K562 (cell line): Measurements from ENCODE around the gene PUM1. TPM values are rescaled to one million over a fixed set of nuclear protein-coding genes. Genes with fewer than 3 reads are reported as not detected.

Source experiments
- ATAC-seq: fragments of 200-7000 bp; cut with Tn5 transposase; 3 replicates; pipeline ENCODE4 v1.9.1; 2020; ENCODE audit warnings: moderate library complexity
- BruUV-seq: library from RNA; stranded (reverse); fragments of 400-500 nt; replicated peaks from 2 replicates; lab custom pipeline; 2021; lab: Mats Ljungman, UMichigan
- CTCF ChIA-PET: fragments of 300-600 bp; formaldehyde crosslinking; extraction: SDS; loops from one replicate; lab custom pipeline; 2021; ENCODE audit warnings: low intra/inter-chr PET ratio; lab: Yijun Ruan, JAX
- POLR2A ChIA-PET: fragments of 300-600, 350-650 bp; sonication (Branson Sonifier 250); formaldehyde crosslinking; extraction: SDS; loops from one replicate; lab custom pipeline; 2021; ENCODE audit warnings: antibody characterized with exemption, inconsistent platforms; lab: Yijun Ruan, JAX
- DNase-seq, 4 experiments: peaks; one replicate each; pipeline versions ENCODE4 v3.0.0 to v3.0.0-alpha.2; 2011 to 2018; ENCODE audit warnings: low spot score in 3 of 4, mixed read lengths in 3 of 4; ENCODE audit errors: extremely low read depth in 1 of 4
- FAIRE-seq: peaks from 2 replicates; lab custom pipeline; 2011; peaks lifted over from hg19 to GRCh38; lab: Jason Lieb, UNC
- H2AFZ ChIP-seq: 2 replicates; pipeline ENCODE4 v1.6.0; 2011; ENCODE audit warnings: low read depth, low read length, control low read depth, inconsistent platforms
- H3K27ac ChIP-seq: fragments of 200-600 bp; 3 replicates; pipeline ENCODE4 v1.8.0; 2011; ENCODE audit warnings: low read depth, mild to moderate bottlenecking, control low read depth, inconsistent platforms, low read length, moderate library complexity, mixed read lengths; ENCODE audit errors: extremely low read depth
- H3K27me3 ChIP-seq, 2 experiments: fragments of 300-600 bp in 1 of 2; 2 replicates in 1 of 2; 3 replicates in 1 of 2; pipeline versions ENCODE4 v1.6.0 to v1.8.0; 2011; ENCODE audit warnings: inconsistent platforms in 2 of 2, low read length in 2 of 2, mild to moderate bottlenecking in 1 of 2, mixed read lengths in 1 of 2, moderate library complexity in 1 of 2; ENCODE audit not compliant: control insufficient read depth in 2 of 2, insufficient read depth in 2 of 2
- H3K36me3 ChIP-seq: fragments of 300-600 bp; 3 replicates; pipeline ENCODE4 v1.8.0; 2011; ENCODE audit warnings: mild to moderate bottlenecking, low read length, inconsistent platforms; ENCODE audit not compliant: control insufficient read depth, insufficient read depth
- H3K4me1 ChIP-seq, 2 experiments: fragments of 200-600 bp in 1 of 2; replicated peaks in 1 of 2; 2 replicates in 1 of 2; 3 replicates in 1 of 2; pipeline versions ENCODE4 v1.5.1 to v1.8.0; 2011; ENCODE audit warnings: inconsistent platforms in 2 of 2, low read length in 2 of 2, mild to moderate bottlenecking in 1 of 2, mixed read lengths in 1 of 2, moderate library complexity in 1 of 2; ENCODE audit not compliant: control insufficient read depth in 2 of 2, insufficient read depth in 2 of 2
- H3K4me2 ChIP-seq: 2 replicates; pipeline ENCODE4 v1.6.1; 2011; ENCODE audit warnings: low read length, control low read depth, inconsistent platforms, mixed read lengths; ENCODE audit not compliant: insufficient read depth
- H3K4me3 ChIP-seq: fragments of 200-600 bp; sonication (generic), shearing (Covaris generic); 2 replicates; pipeline ENCODE4 v1.5.1; 2016; ENCODE audit warnings: control low read depth, inconsistent platforms
- H3K79me2 ChIP-seq: fragments of 200-600 bp; 3 replicates; pipeline ENCODE4 v1.8.0; 2011; ENCODE audit warnings: low read length, inconsistent platforms; ENCODE audit not compliant: control insufficient read depth, insufficient read depth
- H3K9ac ChIP-seq, 2 experiments: 2 replicates each; pipeline versions ENCODE4 v1.6.0 to v1.6.1; 2011; ENCODE audit warnings: low read depth in 2 of 2, low read length in 2 of 2, control low read depth in 1 of 2, inconsistent platforms in 1 of 2, mild to moderate bottlenecking in 1 of 2, mixed read lengths in 1 of 2; ENCODE audit not compliant: insufficient read depth in 1 of 2
- H3K9me1 ChIP-seq: one replicate; pipeline ENCODE4 v1.6.0; 2011; ENCODE audit warnings: inconsistent platforms, mild to moderate bottlenecking, low read length, moderate library complexity; ENCODE audit not compliant: control insufficient read depth, insufficient read depth
- H3K9me3 ChIP-seq: replicated peaks from 2 replicates; pipeline ENCODE4 v1.5.1; 2011; ENCODE audit warnings: low read depth, low read length, inconsistent platforms; ENCODE audit not compliant: control insufficient read depth, insufficient read depth
- H4K20me1 ChIP-seq: replicated peaks from 2 replicates; pipeline ENCODE4 v1.6.1; 2011; ENCODE audit warnings: low read length, inconsistent platforms, mixed read lengths; ENCODE audit not compliant: control insufficient read depth, insufficient read depth
- ARHGAP35 ChIP-seq: fragments of 450-650 bp; IDR thresholded peaks from 2 replicates; pipeline ENCODE4 v1.6.1; 2018; ENCODE audit not compliant: partially characterized antibody
- ASH1L ChIP-seq: fragments of 450-650 bp; IDR thresholded peaks from 2 replicates; pipeline ENCODE4 v1.6.1; 2018; ENCODE audit warnings: borderline replicate concordance, mild to moderate bottlenecking, low read depth; ENCODE audit not compliant: partially characterized antibody
- CEBPB ChIP-seq: fragments of 450-650 bp; IDR thresholded peaks from 2 replicates; pipeline ENCODE4 v1.6.1; 2016; ENCODE audit warnings: missing genetic modification characterization, missing compliant biosample characterization
- CEBPG ChIP-seq, 3 experiments: fragments of 200-800 bp in 1 of 3; sonication (Bioruptor generic) in 1 of 3; sonication (generic) in 1 of 3; formaldehyde crosslinking in 1 of 3; IDR thresholded peaks in 2 of 3; conservative IDR thresholded peaks in 1 of 3; 2 replicates each; pipeline versions ENCODE4 v1.6.1 to v1.8.0; 2016 to 2022; ENCODE audit warnings: missing compliant biosample characterization in 2 of 3, missing genetic modification characterization in 2 of 3, mild to moderate bottlenecking in 1 of 3, missing genetic modification reagents in 1 of 3
- RBM22 ChIP-seq: fragments of 200-400 bp; formaldehyde crosslinking; IDR thresholded peaks from 2 replicates; pipeline ENCODE4 v1.6.1; 2018; ENCODE audit warnings: low read length, low read depth; ENCODE audit not compliant: poor library complexity, severe bottlenecking
- WGBS: fragments of 100-300 bp; shearing (Covaris generic); methylation state at CpG from one replicate; pipeline ENCODE4 v1.1.6; 2016; ENCODE audit warnings: low coverage, mixed read lengths; ENCODE audit not compliant: insufficient coverage; ENCODE audit errors: missing lambda C conversion rate; 5-methylcytosine and 5-hydroxymethylcytosine counted together
- in situ Hi-C: fragments of 300-500 bp; cut with MboI; formaldehyde crosslinking; loops from 4 replicates; pipeline ENCODE4 v1.15.0; 2018; ENCODE audit warnings: inconsistent platforms, mixed read lengths
- intact Hi-C: fragments of 100-400 bp; cut with micrococcal nuclease; formaldehyde crosslinking; loops from 2 replicates; pipeline ENCODE4 v1.14.2; 2022
- polyA plus RNA-seq, 8 experiments: library from polyadenylated mRNA; depleted of rRNA in 4 of 8; stranded (reverse) in 5 of 8; unstranded in 3 of 8; fragments of >200 nt; fragmentation: Nextera tagmentation in 2 of 8; fragmentation: Illumina TruSeq in 1 of 8; extraction: Ambion mirVana in 2 of 8; extraction: Trizol in 1 of 8; gene quantifications; 2 replicates each; pipeline versions ENCODE4 v1.2.1 to v1.2.3, GENCODE V29; 2011 to 2014; ENCODE audit warnings: inconsistent platforms in 1 of 8, missing spikeins in 1 of 8
- total RNA-seq, 7 experiments: library from RNA; depleted of rRNA in 6 of 7; stranded (reverse); fragments of >200 nt in 6 of 7; fragmentation: Illumina TruSeq in 2 of 7; extraction: Trizol in 2 of 7; gene quantifications; 2 replicates each; pipeline versions ENCODE4 v1.2.1 to v1.2.3, GENCODE V29; 2011 to 2021; ENCODE audit warnings: low replicate concordance in 1 of 7

Gene PUM1
- total and polyA plus RNA-seq, 9 of the 15 experiments (the other 6 are each of a cell fraction or from before 2014, with no cell fraction given): 37.7 to 104 (median 55.7) TPM

GRCh38 chr1:30962609-30963508, 102.7 kb downstream of the PUM1 start:
- no TSS peak for BruUV-seq
- Histone ChIP-seq H3K9ac (no peak overlapping the region), H3K9me3 (no peaks in the 10 kb centered on the region), H3K9me1 (no peaks in the 10 kb centered on the region), H3K4me3 (no peak overlapping the region), H3K4me2 (no peak overlapping the region), H3K79me2 (peaks cover 51% of the 10 kb centered on the region), H2AFZ (no peak overlapping the region), H3K27ac (no peak overlapping the region), H3K27me3 (no peaks in the 10 kb centered on the region), H3K36me3 (peaks cover 96% of the 10 kb centered on the region)
- intact Hi-C loops: no loop called here
- ATAC-seq (no peak), DNase-seq (no peak)
- WGBS: 81% methylated on average over 6 of the region's 6 CpGs
- in situ Hi-C loops: no loop called here
- 0 out of 2 replicates have a peak, but pooled peaks have one; percentile 12 for TF ChIP-seq CEBPG (CRISPR knock-in tag; IDR thresholded peaks at IDR 0.05)
- TF ChIP-seq CEBPG (tag; conservative IDR thresholded peaks at IDR 0.05 in 1 of 2, IDR thresholded peaks at IDR 0.05 in 1 of 2): 0 out of 4 replicates have a peak, but pooled peaks of 1 of the 2 experiments have one; percentile 17
- TF ChIP-seq ASH1L: no peak
- TF ChIP-seq ARHGAP35: no peak
- peak; percentile 42 for TF ChIP-seq RBM22
- peak; percentile 61 for TF ChIP-seq CEBPB
- TF ChIP-seq, all 486 proteins: peak for 3
- H4K20me1 ChIP-seq: no peaks in the 10 kb centered on the region
- H3K4me1 ChIP-seq: no peaks in the 10 kb centered on the region; a peak in 1 of 5 replicates
- ChIA-PET POLR2A (interaction anchor here (0.6 to 2.1 kb wide), 4 partner anchors 11 to 147 kb away, joined by 3 to 8 read pairs (median 4); no protein-coding TSS in a partner anchor), CTCF (no interaction called here)
- FAIRE-seq: no peak
